ENCODE data around the gene SEMA4F. TPM values are rescaled to one million over a fixed set of nuclear protein-coding genes. Genes with fewer than 3 reads are reported as not detected.

SEMA4F gene
- total RNA-seq, 1 donor from 2014 or later = 3.5 TPM

GRCh38 chr2:74618410-74619083 lies 35.5 kb upstream of the SEMA4F start:
- DNase-seq (ENCODE audit: low spot score) = no peak
- H3K4me3 ChIP-seq = no peak overlapping the region
- H3K36me3 Mint-ChIP-seq = no peaks in the 10 kb centered on the region
- no peaks in the 10 kb centered on the region for H3K9me3 Mint-ChIP-seq
- no peak overlapping the region for H3K4me2 ChIP-seq
- no peak overlapping the region for H2AFZ ChIP-seq (replicated peaks)
- H3K4me3 Mint-ChIP-seq = no peak overlapping the region
- H3K79me2 ChIP-seq (ENCODE audit: low read depth) = no peaks in the 10 kb centered on the region
- H3K9ac ChIP-seq = no peak overlapping the region
- peaks cover 6% of the 10 kb centered on the region for H3K4me1 Mint-ChIP-seq
- H3K4me1 ChIP-seq = no peaks in the 10 kb centered on the region
- H3K27ac ChIP-seq = no peak overlapping the region
- H3K36me3 ChIP-seq = no peaks in the 10 kb centered on the region
- H3K27me3 Mint-ChIP-seq (ENCODE audit: insufficient read depth, low read depth) = peaks cover 7% of the 10 kb centered on the region
- H3K9me3 ChIP-seq (ENCODE audit: low read depth) = no peaks in the 10 kb centered on the region
- H3F3A ChIP-seq (ENCODE audit: low read depth) = no peaks in the 10 kb centered on the region
- no peaks in the 10 kb centered on the region for H3K27me3 ChIP-seq
- TF ChIP-seq EZH2phosphoT487 (IDR thresholded peaks at IDR 0.05) (no peak), EZH2 (IDR thresholded peaks at IDR 0.05) (no peak)
- TF ChIP-seq, protein P1, sequence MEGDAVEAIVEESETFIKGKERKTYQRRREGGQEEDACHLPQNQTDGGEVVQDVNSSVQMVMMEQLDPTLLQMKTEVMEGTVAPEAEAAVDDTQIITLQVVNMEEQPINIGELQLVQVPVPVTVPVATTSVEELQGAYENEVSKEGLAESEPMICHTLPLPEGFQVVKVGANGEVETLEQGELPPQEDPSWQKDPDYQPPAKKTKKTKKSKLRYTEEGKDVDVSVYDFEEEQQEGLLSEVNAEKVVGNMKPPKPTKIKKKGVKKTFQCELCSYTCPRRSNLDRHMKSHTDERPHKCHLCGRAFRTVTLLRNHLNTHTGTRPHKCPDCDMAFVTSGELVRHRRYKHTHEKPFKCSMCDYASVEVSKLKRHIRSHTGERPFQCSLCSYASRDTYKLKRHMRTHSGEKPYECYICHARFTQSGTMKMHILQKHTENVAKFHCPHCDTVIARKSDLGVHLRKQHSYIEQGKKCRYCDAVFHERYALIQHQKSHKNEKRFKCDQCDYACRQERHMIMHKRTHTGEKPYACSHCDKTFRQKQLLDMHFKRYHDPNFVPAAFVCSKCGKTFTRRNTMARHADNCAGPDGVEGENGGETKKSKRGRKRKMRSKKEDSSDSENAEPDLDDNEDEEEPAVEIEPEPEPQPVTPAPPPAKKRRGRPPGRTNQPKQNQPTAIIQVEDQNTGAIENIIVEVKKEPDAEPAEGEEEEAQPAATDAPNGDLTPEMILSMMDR (IDR thresholded peaks at IDR 0.05) = no peak
- H3K27ac Mint-ChIP-seq = no peak overlapping the region
- no peaks in the 10 kb centered on the region for H4K20me1 ChIP-seq (ENCODE audit: low read depth)

GRCh38 chr2:74619651-74620297 lies 34.3 kb upstream of the SEMA4F start:
- H3K36me3 ChIP-seq = no peaks in the 10 kb centered on the region
- H4K20me1 ChIP-seq (ENCODE audit: low read depth) = no peaks in the 10 kb centered on the region
- no peak overlapping the region for H2AFZ ChIP-seq (replicated peaks)
- Mint-ChIP-seq H3K4me3 (no peak overlapping the region), H3K27me3 (ENCODE audit: insufficient read depth, low read depth) (peaks cover 7% of the 10 kb centered on the region), H3K36me3 (no peaks in the 10 kb centered on the region), H3K9me3 (no peaks in the 10 kb centered on the region), H3K4me1 (peaks cover 6% of the 10 kb centered on the region), H3K27ac (no peak overlapping the region)
- H3K9me3 ChIP-seq (ENCODE audit: low read depth) = no peaks in the 10 kb centered on the region
- no peak overlapping the region for H3K27ac ChIP-seq
- TF ChIP-seq EZH2 (IDR thresholded peaks at IDR 0.05) (no peak), EZH2phosphoT487 (IDR thresholded peaks at IDR 0.05) (no peak)
- TF ChIP-seq, protein P1 (IDR thresholded peaks at IDR 0.05) = no peak
- no peaks in the 10 kb centered on the region for H3K4me1 ChIP-seq
- no peak overlapping the region for H3K4me2 ChIP-seq
- no peaks in the 10 kb centered on the region for H3K79me2 ChIP-seq (ENCODE audit: low read depth)
- H3K27me3 ChIP-seq = no peaks in the 10 kb centered on the region
- H3K9ac ChIP-seq = no peak overlapping the region
- no peak for DNase-seq (ENCODE audit: low spot score)
- no peak overlapping the region for H3K4me3 ChIP-seq
- no peaks in the 10 kb centered on the region for H3F3A ChIP-seq (ENCODE audit: low read depth)

DNA sequence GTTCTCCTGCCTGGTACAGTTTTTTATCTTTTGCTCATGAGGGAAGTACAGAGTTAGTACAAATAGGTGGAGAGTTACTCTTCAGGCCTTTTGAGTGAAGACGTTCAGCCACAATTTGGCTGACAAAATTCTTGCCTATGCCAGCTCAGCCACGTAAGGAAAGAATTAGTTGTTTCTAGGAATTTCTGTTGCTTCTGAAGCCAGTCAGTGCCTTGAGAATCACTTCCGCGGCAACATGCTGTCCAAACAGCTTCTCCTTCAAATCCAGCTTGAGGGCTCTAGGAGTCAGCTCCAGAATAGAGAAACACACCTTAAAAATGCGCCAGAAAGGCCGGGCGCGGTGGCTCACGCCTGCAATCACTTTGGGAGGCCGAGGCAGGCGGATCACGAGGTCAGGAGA lies 33.4 kb upstream of the SEMA4F start:
- peaks cover 6% of the 10 kb centered on the region for H3K4me1 Mint-ChIP-seq
- no peak overlapping the region for H3K4me3 ChIP-seq
- H3K27ac ChIP-seq = no peak overlapping the region
- no peaks in the 10 kb centered on the region for H4K20me1 ChIP-seq (ENCODE audit: low read depth)
- H3K4me1 ChIP-seq = no peaks in the 10 kb centered on the region
- H3K9ac ChIP-seq = no peak overlapping the region
- no peaks in the 10 kb centered on the region for H3K9me3 ChIP-seq (ENCODE audit: low read depth)
- no peaks in the 10 kb centered on the region for H3K27me3 ChIP-seq
- no peaks in the 10 kb centered on the region for H3K79me2 ChIP-seq (ENCODE audit: low read depth)
- H2AFZ ChIP-seq (replicated peaks) = no peak overlapping the region
- H3K27me3 Mint-ChIP-seq (ENCODE audit: insufficient read depth, low read depth) = peaks cover 8% of the 10 kb centered on the region
- no peak overlapping the region for H3K4me3 Mint-ChIP-seq
- no peaks in the 10 kb centered on the region for H3K36me3 ChIP-seq
- H3F3A ChIP-seq (ENCODE audit: low read depth) = no peaks in the 10 kb centered on the region
- DNase-seq (ENCODE audit: low spot score) = no peak
- no peak overlapping the region for H3K27ac Mint-ChIP-seq
- H3K36me3 Mint-ChIP-seq = no peaks in the 10 kb centered on the region
- TF ChIP-seq EZH2phosphoT487 (IDR thresholded peaks at IDR 0.05) (no peak), EZH2 (IDR thresholded peaks at IDR 0.05) (no peak)
- TF ChIP-seq, protein P1 (IDR thresholded peaks at IDR 0.05) = no peak
- no peaks in the 10 kb centered on the region for H3K9me3 Mint-ChIP-seq
- no peak overlapping the region for H3K4me2 ChIP-seq

All from neural progenitor cell (in vitro differentiated cells).